WTC11 (cell line): ENCODE measurements around the gene PSMD1. TPM values are rescaled to one million over a fixed set of nuclear protein-coding genes. Genes with fewer than 3 reads are reported as not detected.

Experiments
- ATF1 ChIP-seq: sonication (generic); formaldehyde crosslinking; IDR thresholded peaks from 2 replicates; pipeline ENCODE4 v1.8.1; 2023; ENCODE audit warnings: mild to moderate bottlenecking, moderate library complexity, missing genetic modification reagents
- CBFB ChIP-seq: sonication (generic); formaldehyde crosslinking; IDR thresholded peaks from 2 replicates; pipeline ENCODE4 v1.8.1; 2022; ENCODE audit warnings: mild to moderate bottlenecking, low read depth, missing genetic modification reagents
- CREB1 ChIP-seq: sonication (generic); formaldehyde crosslinking; IDR thresholded peaks from 2 replicates; pipeline ENCODE4 v1.8.0; 2023; ENCODE audit warnings: mild to moderate bottlenecking, missing genetic modification reagents
- CREM ChIP-seq: sonication (generic); formaldehyde crosslinking; IDR thresholded peaks from 2 replicates; pipeline ENCODE4 v1.8.1; 2022; ENCODE audit warnings: mild to moderate bottlenecking, missing genetic modification reagents, moderate library complexity
- ELF4 ChIP-seq: sonication (generic); formaldehyde crosslinking; IDR thresholded peaks from 2 replicates; pipeline ENCODE4 v1.8.1; 2022; ENCODE audit warnings: low read depth, mild to moderate bottlenecking, moderate library complexity, missing genetic modification reagents
- EMX1 ChIP-seq: fragments of 250-450 bp; sonication (Bioruptor Pico); IDR thresholded peaks from 2 replicates; pipeline ENCODE4 v1.8.0; 2021; ENCODE audit warnings: mild to moderate bottlenecking
- FOXJ3 ChIP-seq: sonication (generic); formaldehyde crosslinking; IDR thresholded peaks from 2 replicates; pipeline ENCODE4 v1.9.0; 2021; ENCODE audit warnings: missing genetic modification reagents, mild to moderate bottlenecking, borderline replicate concordance
- GRHL2 ChIP-seq: fragments of 250-450 bp; sonication (Bioruptor Pico); IDR thresholded peaks from 2 replicates; pipeline ENCODE4 v1.8.0; 2022; ENCODE audit warnings: mild to moderate bottlenecking, moderate library complexity; ENCODE audit not compliant: insufficient replicate concordance, severe bottlenecking
- KAT7 ChIP-seq: sonication (generic); formaldehyde crosslinking; IDR thresholded peaks from 2 replicates; pipeline ENCODE4 v1.8.1; 2023; ENCODE audit warnings: missing genetic modification reagents, mild to moderate bottlenecking, borderline replicate concordance
- MYBL2 ChIP-seq: sonication (generic); formaldehyde crosslinking; IDR thresholded peaks from 2 replicates; pipeline ENCODE4 v1.8.1; 2023; ENCODE audit warnings: mild to moderate bottlenecking, moderate library complexity, missing genetic modification reagents
- NFYB ChIP-seq: sonication (generic); formaldehyde crosslinking; conservative IDR thresholded peaks from 2 replicates; pipeline ENCODE4 v1.8.0; 2022; ENCODE audit warnings: low read depth, missing genetic modification reagents
- NR2C2 ChIP-seq: sonication (generic); formaldehyde crosslinking; IDR thresholded peaks from 2 replicates; pipeline ENCODE4 v1.8.0; 2022; ENCODE audit warnings: mild to moderate bottlenecking, missing genetic modification reagents
- NR3C1 ChIP-seq: sonication (generic); formaldehyde crosslinking; conservative IDR thresholded peaks from 2 replicates; pipeline ENCODE4 v1.8.1; 2023; ENCODE audit warnings: low read depth, mild to moderate bottlenecking, missing genetic modification reagents
- OVOL2 ChIP-seq: fragments of 250-450 bp; sonication (Bioruptor Pico); IDR thresholded peaks from 2 replicates; pipeline ENCODE4 v1.9.0; 2021; ENCODE audit warnings: mild to moderate bottlenecking, borderline replicate concordance
- SMAD4 ChIP-seq: sonication (generic); formaldehyde crosslinking; IDR thresholded peaks from 2 replicates; pipeline ENCODE4 v1.8.0; 2022; ENCODE audit warnings: mild to moderate bottlenecking, missing genetic modification reagents
- SOX15 ChIP-seq: fragments of 250-450 bp; sonication (Bioruptor Pico); IDR thresholded peaks from 2 replicates; pipeline ENCODE4 v1.9.0; 2021; ENCODE audit warnings: mild to moderate bottlenecking
- SP1 ChIP-seq: sonication (generic); formaldehyde crosslinking; conservative IDR thresholded peaks from 2 replicates; pipeline ENCODE4 v1.8.1; 2022; ENCODE audit warnings: missing genetic modification reagents
- ZBTB21 ChIP-seq: sonication (generic); formaldehyde crosslinking; IDR thresholded peaks from 2 replicates; pipeline ENCODE4 v1.8.1; 2023; ENCODE audit warnings: mild to moderate bottlenecking, missing genetic modification reagents, borderline replicate concordance
- ZNF232 ChIP-seq: sonication (generic); formaldehyde crosslinking; IDR thresholded peaks from 2 replicates; pipeline ENCODE4 v1.8.0; 2022; ENCODE audit warnings: mild to moderate bottlenecking, missing genetic modification reagents
- ZNF423 ChIP-seq: fragments of 250-450 bp; sonication (Bioruptor Pico); IDR thresholded peaks from 2 replicates; pipeline ENCODE4 v2.1.2; 2022; ENCODE audit warnings: mild to moderate bottlenecking, moderate library complexity
- total RNA-seq: library from RNA; stranded (reverse); gene quantifications from 3 replicates; pipeline ENCODE4 v1.2.3, GENCODE V29; 2021
- TF ChIP-seq, protein P1 (sequence below): sonication (generic); formaldehyde crosslinking; IDR thresholded peaks from 2 replicates; pipeline ENCODE4 v1.8.1; 2022; ENCODE audit warnings: low read depth, mild to moderate bottlenecking, moderate library complexity, missing genetic modification reagents, borderline replicate concordance
- TF ChIP-seq, protein P2 (sequence below): sonication (generic); formaldehyde crosslinking; conservative IDR thresholded peaks from 2 replicates; pipeline ENCODE4 v1.8.1; 2023; ENCODE audit warnings: mild to moderate bottlenecking, low read depth, missing genetic modification reagents, moderate library complexity
- TF ChIP-seq, protein P3 (sequence below): sonication (generic); formaldehyde crosslinking; IDR thresholded peaks from 2 replicates; pipeline ENCODE4 v1.8.1; 2023; ENCODE audit warnings: mild to moderate bottlenecking, missing genetic modification reagents, moderate library complexity
- TF ChIP-seq, protein P4 (sequence below): sonication (generic); formaldehyde crosslinking; IDR thresholded peaks from 2 replicates; pipeline ENCODE4 v1.8.0; 2022; ENCODE audit warnings: missing genetic modification reagents
- TF ChIP-seq, protein P5 (sequence below): fragments of 250-450 bp; sonication (Bioruptor Pico); IDR thresholded peaks from 2 replicates; pipeline ENCODE4 v1.9.0; 2021; ENCODE audit warnings: mild to moderate bottlenecking
- TF ChIP-seq, protein P6 (sequence below): sonication (generic); formaldehyde crosslinking; IDR thresholded peaks from 2 replicates; pipeline ENCODE4 v1.8.0; 2022; ENCODE audit warnings: mild to moderate bottlenecking, missing genetic modification reagents
- TF ChIP-seq, protein P7 (sequence below): fragments of 200-600 bp; IDR thresholded peaks from 2 replicates; pipeline ENCODE4 v1.8.0; 2022; ENCODE audit warnings: antibody characterized with exemption

PSMD1 gene
- total RNA-seq, 1 experiment from 2014 or later: 163 TPM

DNA sequence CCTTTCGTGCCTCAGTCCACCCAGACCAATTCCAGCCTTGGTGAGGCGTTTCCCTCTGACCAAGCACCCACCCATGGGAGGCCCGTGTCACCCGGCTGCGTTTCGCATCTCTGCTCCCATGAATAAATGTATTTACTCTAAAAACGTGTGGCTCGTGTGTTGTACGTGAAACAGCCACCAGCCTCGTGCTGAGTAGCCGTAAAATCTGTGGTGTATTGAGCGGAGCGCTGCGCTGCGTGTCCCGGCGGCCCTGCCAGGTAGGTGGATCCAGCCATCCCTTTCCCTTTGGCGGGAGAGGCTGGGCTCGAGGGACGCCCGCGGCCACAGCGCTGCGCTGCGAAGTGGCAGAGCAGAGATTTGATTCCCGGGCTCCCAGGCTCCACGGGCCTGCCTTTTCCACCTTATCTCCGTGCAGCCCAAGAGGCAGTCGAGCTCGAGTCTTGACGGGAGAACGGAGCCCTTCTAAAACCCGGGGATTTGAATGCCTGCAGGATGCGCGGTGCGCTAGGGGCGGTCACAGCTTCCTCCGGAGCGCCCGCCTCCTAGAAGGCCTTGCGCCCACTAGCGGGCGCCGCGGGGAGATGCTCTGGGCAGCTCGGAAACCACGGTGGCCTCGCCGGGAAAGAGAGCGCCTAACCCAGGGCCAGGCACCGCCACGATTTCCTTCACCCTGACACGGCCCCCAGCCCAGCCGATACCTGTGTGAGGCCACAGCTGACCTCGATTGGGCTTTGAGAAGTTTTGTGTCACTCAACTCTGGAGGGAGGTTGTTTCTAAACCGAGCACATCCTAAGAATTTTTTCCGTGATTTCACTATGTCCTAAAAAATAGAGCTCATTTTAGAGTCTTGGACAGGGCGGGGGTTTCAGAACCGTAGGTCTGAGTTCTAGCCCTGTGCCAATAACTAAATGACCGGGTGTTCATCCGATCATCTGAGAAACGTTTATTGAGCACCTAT, 3.9 kb upstream of the PSMD1 start (continued):
- TF ChIP-seq, protein P1, sequence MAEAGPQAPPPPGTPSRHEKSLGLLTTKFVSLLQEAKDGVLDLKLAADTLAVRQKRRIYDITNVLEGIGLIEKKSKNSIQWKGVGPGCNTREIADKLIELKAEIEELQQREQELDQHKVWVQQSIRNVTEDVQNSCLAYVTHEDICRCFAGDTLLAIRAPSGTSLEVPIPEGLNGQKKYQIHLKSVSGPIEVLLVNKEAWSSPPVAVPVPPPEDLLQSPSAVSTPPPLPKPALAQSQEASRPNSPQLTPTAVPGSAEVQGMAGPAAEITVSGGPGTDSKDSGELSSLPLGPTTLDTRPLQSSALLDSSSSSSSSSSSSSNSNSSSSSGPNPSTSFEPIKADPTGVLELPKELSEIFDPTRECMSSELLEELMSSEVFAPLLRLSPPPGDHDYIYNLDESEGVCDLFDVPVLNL (CRISPR knock-in tag): no peak
- TF ChIP-seq GRHL2 (CRISPR knock-in tag) (no peak), ZBTB21 (CRISPR knock-in tag) (peak; percentile 68), ZNF232 (CRISPR knock-in tag) (no peak), NR2C2 (CRISPR knock-in tag) (0 out of 2 replicates have a peak, but pooled peaks have one; percentile 41), CREB1 (no peak), MYBL2 (no peak), SOX15 (CRISPR knock-in tag) (no peak), NFYB (CRISPR knock-in tag) (no peak), ATF1 (no peak), FOXJ3 (CRISPR knock-in tag) (no peak), CBFB (CRISPR knock-in tag) (peak; percentile 65; the same call in 1 of the 2 replicates), SP1 (CRISPR knock-in tag) (peak; percentile 70), CREM (no peak), SMAD4 (CRISPR knock-in tag) (peak; percentile 60; the same call in 1 of the 2 replicates), NR3C1 (CRISPR knock-in tag) (0 out of 2 replicates have a peak, but pooled peaks have one; percentile 50), EMX1 (no peak), ZNF423 (CRISPR knock-in tag) (no peak), ELF4 (CRISPR knock-in tag) (no peak), OVOL2 (no peak), KAT7 (CRISPR knock-in tag) (no peak)
- TF ChIP-seq, protein P2, sequence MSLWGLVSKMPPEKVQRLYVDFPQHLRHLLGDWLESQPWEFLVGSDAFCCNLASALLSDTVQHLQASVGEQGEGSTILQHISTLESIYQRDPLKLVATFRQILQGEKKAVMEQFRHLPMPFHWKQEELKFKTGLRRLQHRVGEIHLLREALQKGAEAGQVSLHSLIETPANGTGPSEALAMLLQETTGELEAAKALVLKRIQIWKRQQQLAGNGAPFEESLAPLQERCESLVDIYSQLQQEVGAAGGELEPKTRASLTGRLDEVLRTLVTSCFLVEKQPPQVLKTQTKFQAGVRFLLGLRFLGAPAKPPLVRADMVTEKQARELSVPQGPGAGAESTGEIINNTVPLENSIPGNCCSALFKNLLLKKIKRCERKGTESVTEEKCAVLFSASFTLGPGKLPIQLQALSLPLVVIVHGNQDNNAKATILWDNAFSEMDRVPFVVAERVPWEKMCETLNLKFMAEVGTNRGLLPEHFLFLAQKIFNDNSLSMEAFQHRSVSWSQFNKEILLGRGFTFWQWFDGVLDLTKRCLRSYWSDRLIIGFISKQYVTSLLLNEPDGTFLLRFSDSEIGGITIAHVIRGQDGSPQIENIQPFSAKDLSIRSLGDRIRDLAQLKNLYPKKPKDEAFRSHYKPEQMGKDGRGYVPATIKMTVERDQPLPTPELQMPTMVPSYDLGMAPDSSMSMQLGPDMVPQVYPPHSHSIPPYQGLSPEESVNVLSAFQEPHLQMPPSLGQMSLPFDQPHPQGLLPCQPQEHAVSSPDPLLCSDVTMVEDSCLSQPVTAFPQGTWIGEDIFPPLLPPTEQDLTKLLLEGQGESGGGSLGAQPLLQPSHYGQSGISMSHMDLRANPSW (CRISPR knock-in tag): no peak
- TF ChIP-seq, protein P3, sequence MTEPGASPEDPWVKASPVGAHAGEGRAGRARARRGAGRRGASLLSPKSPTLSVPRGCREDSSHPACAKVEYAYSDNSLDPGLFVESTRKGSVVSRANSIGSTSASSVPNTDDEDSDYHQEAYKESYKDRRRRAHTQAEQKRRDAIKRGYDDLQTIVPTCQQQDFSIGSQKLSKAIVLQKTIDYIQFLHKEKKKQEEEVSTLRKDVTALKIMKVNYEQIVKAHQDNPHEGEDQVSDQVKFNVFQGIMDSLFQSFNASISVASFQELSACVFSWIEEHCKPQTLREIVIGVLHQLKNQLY: no peak
- TF ChIP-seq, protein P4, sequence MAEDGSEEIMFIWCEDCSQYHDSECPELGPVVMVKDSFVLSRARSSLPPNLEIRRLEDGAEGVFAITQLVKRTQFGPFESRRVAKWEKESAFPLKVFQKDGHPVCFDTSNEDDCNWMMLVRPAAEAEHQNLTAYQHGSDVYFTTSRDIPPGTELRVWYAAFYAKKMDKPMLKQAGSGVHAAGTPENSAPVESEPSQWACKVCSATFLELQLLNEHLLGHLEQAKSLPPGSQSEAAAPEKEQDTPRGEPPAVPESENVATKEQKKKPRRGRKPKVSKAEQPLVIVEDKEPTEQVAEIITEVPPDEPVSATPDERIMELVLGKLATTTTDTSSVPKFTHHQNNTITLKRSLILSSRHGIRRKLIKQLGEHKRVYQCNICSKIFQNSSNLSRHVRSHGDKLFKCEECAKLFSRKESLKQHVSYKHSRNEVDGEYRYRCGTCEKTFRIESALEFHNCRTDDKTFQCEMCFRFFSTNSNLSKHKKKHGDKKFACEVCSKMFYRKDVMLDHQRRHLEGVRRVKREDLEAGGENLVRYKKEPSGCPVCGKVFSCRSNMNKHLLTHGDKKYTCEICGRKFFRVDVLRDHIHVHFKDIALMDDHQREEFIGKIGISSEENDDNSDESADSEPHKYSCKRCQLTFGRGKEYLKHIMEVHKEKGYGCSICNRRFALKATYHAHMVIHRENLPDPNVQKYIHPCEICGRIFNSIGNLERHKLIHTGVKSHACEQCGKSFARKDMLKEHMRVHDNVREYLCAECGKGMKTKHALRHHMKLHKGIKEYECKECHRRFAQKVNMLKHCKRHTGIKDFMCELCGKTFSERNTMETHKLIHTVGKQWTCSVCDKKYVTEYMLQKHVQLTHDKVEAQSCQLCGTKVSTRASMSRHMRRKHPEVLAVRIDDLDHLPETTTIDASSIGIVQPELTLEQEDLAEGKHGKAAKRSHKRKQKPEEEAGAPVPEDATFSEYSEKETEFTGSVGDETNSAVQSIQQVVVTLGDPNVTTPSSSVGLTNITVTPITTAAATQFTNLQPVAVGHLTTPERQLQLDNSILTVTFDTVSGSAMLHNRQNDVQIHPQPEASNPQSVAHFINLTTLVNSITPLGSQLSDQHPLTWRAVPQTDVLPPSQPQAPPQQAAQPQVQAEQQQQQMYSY (CRISPR knock-in tag): peak; percentile 92
- TF ChIP-seq, protein P5, sequence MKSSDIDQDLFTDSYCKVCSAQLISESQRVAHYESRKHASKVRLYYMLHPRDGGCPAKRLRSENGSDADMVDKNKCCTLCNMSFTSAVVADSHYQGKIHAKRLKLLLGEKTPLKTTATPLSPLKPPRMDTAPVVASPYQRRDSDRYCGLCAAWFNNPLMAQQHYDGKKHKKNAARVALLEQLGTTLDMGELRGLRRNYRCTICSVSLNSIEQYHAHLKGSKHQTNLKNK (CRISPR knock-in tag): no peak
- TF ChIP-seq, protein P6, sequence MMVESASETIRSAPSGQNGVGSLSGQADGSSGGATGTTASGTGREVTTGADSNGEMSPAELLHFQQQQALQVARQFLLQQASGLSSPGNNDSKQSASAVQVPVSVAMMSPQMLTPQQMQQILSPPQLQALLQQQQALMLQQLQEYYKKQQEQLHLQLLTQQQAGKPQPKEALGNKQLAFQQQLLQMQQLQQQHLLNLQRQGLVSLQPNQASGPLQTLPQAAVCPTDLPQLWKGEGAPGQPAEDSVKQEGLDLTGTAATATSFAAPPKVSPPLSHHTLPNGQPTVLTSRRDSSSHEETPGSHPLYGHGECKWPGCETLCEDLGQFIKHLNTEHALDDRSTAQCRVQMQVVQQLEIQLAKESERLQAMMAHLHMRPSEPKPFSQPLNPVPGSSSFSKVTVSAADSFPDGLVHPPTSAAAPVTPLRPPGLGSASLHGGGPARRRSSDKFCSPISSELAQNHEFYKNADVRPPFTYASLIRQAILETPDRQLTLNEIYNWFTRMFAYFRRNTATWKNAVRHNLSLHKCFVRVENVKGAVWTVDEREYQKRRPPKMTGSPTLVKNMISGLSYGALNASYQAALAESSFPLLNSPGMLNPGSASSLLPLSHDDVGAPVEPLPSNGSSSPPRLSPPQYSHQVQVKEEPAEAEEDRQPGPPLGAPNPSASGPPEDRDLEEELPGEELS (CRISPR knock-in tag): no peak
- TF ChIP-seq, protein P7, sequence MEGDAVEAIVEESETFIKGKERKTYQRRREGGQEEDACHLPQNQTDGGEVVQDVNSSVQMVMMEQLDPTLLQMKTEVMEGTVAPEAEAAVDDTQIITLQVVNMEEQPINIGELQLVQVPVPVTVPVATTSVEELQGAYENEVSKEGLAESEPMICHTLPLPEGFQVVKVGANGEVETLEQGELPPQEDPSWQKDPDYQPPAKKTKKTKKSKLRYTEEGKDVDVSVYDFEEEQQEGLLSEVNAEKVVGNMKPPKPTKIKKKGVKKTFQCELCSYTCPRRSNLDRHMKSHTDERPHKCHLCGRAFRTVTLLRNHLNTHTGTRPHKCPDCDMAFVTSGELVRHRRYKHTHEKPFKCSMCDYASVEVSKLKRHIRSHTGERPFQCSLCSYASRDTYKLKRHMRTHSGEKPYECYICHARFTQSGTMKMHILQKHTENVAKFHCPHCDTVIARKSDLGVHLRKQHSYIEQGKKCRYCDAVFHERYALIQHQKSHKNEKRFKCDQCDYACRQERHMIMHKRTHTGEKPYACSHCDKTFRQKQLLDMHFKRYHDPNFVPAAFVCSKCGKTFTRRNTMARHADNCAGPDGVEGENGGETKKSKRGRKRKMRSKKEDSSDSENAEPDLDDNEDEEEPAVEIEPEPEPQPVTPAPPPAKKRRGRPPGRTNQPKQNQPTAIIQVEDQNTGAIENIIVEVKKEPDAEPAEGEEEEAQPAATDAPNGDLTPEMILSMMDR: peak; percentile 80
